ENCODE measurements around the gene ADNP2.

DNA sequence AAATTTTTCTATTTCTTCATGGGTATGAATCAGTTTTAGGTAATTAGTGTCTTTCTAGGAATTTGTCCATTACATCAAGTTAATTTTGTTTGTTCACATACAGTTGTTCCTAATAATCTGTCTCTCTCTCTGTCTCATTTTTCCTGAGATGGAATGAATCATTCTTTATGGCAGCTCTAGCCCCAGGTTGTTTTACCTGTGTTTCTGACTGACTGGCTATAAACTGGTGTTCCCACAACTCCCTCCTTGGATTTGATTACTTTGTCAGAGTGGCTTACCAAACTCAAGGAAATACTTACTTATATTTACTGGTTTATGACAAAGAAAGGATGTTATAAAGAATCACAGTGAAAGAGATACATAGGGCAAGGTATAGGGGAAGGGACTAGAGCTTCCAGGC, 15.1 kb downstream of the ADNP2 start:
- TF ChIP-seq CTCF (IDR thresholded peaks at IDR 0.05; ENCODE audit: low read depth, low read length) (no peak), EZH2phosphoT487 (IDR thresholded peaks at IDR 0.05; ENCODE audit: low read depth) (no peak)
